Measurements from ENCODE around the gene CFAP65.

- TF ChIP-seq POLR2A (IDR thresholded peaks at IDR 0.05; ENCODE audit: low read depth, low read length): no peak
- no peak for TF ChIP-seq MXI1 (IDR thresholded peaks at IDR 0.05; ENCODE audit: borderline replicate concordance, low read depth, low read length)
- TF ChIP-seq FOS (IDR thresholded peaks at IDR 0.05; ENCODE audit: low read depth, low read length): no peak
- TF ChIP-seq USF2 (IDR thresholded peaks at IDR 0.05; ENCODE audit: low read depth, low read length): no peak
- TF ChIP-seq CTCF (conservative IDR thresholded peaks at IDR 0.05; ENCODE audit: low read depth, low read length): no peak
- no peak for TF ChIP-seq BHLHE40 (IDR thresholded peaks at IDR 0.05; ENCODE audit: low read depth, low read length)
- TF ChIP-seq MAZ (IDR thresholded peaks at IDR 0.05; ENCODE audit: borderline replicate concordance, low read depth, low read length): no peak
- no peak for TF ChIP-seq RAD21 (IDR thresholded peaks at IDR 0.05; ENCODE audit: low read length)
- TF ChIP-seq CHD1 (IDR thresholded peaks at IDR 0.05; ENCODE audit: low read depth, low read length): no peak
- TF ChIP-seq MAFK (IDR thresholded peaks at IDR 0.05; ENCODE audit: low read depth, low read length): no peak
- no peak for TF ChIP-seq ELK1 (IDR thresholded peaks at IDR 0.05; ENCODE audit: borderline replicate concordance, low read depth, low read length)
These were observed 42.8 kb downstream of the CFAP65 start for GRCh38 chr2:218998414-218999002.

All from IMR-90 (cell line).